Stimulated activated CD8-positive, alpha-beta memory T cell treated with anti-CD3 and anti-CD28 coated beads, Interleukin-4, amount 100 ng/mL, for 24 hours (primary cell): ENCODE results near the gene STK39.

Experiments used
- DNase-seq: peaks from one replicate; pipeline ENCODE4 v3.0.0-alpha.2; 2020; ENCODE audit warnings: low read depth

The STK39 gene

DNA sequence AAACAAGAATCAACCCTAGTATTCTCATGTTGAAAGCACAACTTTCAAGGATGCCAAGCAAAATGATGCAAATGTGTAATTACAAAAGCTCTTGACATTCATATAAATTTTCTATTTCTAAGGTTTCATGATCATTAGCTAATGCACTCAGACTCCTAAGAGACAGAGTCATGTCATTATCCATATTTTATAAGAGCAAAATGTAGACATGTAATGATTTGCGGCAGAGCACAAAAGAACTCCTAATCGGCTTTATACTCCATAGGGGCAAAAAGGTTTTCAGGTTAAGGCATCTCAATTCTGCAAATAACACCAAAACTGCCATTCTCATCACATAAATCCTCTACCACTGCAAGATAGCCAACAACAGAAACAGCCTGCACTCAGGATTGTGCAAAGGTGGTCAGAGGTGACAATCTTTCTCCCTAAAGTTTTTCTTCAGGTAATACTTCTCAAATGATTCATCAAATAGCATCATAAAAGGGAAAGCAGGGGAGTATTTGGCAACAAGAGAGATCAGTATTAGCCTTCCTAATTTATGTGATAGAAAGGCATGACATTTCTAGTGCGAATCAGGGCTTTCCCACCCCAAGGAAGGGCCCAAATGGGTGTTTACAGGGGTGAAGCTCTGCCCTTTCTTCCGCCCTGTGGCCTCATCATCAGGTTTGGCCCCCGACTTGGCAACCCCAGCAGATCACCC, 64.7 kb downstream of the STK39 start:
- DNase-seq: no peak

DNA sequence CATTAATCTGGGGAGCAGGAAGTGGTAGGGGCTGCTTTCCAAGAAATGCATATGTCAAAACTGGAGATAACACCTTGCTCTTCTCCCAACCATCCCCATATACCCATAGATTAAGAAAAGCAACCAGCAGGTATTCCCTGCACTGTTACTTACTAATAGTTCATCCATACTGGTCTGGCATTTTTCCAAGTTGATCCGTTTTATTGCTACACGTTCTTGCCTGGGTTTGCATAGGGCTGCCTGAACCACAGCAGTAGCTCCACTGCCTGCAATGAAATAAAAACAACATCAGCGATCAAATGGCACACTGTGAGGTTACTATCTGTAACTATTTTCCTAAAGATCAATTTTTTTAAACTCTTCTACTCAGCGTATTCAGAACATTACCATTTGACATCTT, 65.6 kb downstream of the STK39 start:
- DNase-seq: no peak

DNA sequence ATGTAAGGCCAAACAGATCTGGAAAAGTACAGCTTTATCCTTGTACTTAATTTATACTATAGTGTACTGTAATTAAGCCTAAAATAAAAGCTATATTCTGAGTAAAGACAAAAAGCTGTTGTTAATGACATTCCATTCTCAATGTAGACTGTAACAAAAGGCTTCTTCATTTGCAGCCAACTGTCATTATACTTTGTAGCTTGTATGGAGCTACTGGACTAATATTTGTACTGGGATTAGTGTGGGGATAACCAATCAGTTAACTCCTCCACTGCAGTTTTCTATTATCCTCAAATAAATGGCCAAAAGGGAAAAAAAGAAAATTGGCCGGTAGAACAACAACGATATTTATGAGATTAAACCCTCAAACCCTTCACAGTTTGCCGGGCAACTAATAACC, 66.5 kb downstream of the STK39 start:
- DNase-seq: no peak

DNA sequence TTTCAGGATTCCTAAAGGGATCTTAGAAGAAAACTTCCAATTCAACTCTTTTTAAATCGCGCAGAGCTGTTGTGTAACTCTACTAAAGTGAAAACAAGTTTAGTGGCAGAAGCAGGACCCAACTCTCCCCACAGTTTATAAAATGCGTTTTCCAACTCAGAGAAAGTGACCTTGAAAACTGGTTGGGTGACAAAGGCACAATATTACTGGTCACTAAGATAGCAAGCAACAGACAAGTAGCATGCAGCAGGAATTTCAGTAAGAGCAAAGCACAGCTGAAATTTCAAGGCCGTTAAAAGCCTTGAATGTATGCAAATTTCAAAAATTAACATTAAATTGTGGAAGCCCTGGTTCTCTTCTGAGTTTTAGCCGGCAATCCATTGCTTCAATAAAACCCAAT, 66.9 kb downstream of the STK39 start:
- no peak for DNase-seq

DNA sequence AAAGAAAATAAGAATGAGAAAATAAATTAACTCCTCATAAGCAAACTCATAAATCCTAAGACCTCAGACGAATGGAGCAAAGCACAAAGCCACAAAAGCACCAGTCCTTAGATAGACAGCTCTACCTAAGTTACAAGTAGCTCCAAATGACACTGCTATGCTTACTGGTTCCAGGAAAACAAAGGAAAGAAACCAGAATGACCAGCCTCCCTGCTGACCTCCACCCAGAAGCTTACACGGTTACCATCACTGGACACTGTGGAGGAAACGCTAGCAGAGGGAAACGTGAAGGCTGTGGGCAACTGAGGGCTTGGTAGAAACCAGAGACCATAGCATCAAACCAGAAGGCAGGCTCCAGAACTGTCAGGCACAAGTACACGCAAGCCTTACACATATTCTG, 67.8 kb downstream of the STK39 start:
- DNase-seq: no peak

DNA sequence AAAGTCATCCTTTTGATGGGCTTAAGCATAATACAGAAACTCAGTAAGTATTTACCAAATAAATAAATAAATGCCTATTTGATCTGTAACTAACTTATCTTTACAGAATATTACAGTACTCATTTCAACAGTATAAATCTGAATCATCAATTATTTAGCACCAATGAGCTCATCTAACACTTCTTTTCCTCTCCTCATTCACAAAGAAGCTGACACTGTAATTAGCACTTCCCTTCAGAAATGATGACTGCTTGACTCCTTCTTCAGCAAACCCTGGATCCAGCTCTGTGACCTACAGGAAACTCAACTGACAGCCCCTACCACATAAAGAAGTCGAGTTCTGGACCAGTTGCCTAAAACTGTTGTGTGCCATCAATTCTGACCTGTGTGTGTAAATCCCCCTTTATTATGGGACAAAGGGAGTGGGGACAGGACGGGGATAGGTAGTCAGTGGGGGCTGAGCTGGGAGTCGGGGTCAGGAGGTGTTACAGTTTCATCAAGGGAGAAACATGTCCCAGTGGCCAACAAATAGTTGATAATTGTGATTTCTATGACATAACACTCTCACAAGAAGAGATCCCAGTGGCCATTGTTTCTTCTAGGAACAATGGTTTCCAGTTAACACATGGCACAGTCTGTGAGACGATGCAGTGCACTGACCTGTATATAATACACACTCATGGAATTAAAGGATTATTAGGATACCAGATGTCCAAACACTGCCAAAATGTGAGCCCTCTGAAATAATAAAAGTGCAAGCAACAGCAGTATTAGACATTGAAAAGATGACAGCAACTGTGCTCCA, 68.7 kb downstream of the STK39 start:
- no peak for DNase-seq

DNA sequence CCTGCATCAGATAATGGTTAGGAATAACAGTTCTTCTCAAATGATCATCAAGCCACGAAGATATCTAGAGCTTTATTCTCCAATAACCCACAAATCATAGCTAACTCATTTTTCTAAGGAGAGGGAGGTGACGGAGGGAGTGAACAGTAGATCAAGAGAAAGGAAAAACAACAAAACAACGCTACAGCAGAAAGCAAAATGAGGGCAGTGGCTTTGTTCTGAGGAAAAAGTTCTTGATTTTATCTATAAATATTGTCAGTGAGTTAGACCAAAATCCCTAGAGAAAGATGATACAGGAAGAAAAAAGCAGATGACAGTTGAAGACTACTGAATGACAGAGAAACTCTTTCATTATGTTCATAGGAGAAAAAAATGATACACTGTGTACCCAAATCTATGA, 71.0 kb downstream of the STK39 start:
- no peak for DNase-seq

DNA sequence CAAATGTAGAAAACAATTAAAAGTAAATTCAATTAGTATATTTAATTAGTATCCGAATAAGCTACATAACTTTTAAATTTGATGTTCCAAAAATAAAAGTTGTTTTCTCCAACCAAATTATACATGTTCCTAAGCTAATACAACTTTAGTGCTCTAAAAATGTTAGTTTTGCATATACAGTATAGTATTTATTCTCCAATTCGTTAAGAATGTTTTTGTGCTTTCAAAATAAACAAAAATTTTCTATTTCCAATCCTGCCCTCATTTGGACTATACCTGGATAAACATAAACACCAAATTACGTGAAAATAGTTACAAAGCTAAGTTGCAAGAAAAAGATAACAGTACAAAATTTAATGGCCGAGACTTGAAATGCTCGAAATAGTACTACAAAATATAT, 71.9 kb downstream of the STK39 start:
- DNase-seq: no peak

DNA sequence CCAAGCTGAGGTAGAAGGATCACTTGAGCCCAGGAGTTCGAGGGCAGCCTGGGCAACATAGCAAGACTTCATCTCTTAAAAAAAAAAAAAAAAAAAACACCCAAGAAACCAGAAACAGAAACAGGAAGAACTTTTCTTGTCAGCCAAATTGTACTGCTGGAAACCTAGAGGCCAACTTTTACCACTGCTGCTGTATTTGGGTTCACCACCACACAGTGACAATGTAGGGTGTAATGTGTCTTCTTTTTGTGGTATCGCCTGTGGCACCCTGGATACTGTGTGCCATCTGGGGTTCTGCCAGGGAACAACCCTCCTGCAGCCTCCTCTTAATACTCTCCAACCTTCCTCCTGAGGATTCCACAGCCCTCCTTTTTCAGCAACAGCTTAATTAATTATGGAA, 72.6 kb downstream of the STK39 start:
- no peak for DNase-seq

DNA sequence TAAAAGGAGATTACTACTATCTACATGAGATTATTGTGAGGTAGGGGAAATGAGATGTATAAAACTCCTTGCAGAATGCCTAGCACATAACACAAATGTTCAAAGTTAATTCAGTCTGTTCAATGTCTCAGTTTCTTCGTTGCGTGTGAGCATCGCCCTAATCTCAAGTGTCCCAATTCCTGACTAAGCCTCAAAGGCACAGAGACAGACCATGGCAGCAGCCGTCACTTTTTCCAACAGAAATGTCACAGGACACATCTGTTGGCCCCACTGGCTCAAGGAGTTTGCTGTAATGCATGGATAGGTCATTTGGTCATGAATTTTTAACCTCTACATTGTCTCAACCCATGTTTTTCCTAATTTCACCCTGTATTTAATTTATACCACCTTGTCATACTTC, 75.3 kb downstream of the STK39 start:
- no peak for DNase-seq

DNA sequence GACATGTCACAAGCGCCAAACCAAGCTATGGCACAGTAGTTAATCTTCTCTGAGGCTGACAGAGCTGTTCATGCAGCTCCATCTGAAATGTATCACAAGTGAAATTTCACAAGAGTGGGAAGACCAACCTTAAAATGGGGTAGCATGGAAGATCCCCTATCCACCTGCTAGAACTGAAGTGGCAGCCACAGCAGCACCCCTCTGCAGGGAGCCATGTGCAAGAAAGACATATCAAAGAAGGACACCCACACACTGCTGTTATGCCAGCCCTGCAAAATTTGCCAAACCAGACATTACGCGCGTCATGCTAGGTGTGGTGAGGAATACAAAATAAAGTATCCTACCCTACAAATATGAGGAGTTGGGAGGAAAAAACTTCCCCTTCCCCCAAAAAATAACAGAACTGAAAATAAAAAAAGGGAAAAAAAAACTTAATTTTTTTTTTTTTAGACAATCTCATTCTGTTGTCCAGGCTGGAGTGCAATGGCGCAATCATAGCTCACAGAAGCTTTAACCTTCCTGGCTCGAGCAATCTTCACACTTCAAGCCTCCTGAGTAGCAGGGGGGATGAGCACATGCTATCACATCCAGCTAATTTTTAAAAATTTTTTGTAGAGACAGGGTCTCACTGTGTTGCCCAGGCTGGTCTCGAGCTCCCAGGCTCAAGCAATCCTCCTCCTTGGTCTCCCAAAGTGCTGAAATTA, 76.2 kb downstream of the STK39 start:
- no peak for DNase-seq

DNA sequence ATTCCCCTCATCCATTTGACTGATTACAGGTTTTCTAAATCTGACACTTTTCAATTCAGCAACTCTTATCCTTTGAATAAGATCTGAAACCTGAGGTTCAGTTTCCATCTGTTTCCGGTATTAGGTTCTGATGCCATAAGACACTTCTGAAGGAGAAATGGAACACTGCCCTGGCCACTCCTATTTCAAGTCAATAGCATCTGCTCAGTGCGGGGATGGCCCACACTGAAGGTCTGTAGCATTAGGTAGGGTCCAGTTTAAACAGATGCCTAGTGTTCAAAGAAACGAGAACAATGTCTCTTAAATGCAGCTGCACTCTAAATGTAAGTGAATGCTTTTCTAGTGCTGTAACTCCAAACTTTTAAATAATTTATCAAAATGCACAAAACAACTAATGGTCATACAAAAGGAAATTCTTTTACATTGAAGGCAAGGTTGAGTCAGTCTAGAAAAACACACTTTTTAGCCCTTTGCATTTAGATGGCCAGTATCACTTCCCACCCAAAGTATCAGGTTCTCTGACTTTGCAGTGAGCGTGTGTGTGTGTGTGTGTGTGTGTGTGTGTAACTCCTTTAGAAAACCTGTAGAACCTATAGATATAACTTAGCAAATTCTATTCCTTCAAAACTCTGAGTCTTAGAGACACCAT, 78.2 kb downstream of the STK39 start:
- no peak for DNase-seq

DNA sequence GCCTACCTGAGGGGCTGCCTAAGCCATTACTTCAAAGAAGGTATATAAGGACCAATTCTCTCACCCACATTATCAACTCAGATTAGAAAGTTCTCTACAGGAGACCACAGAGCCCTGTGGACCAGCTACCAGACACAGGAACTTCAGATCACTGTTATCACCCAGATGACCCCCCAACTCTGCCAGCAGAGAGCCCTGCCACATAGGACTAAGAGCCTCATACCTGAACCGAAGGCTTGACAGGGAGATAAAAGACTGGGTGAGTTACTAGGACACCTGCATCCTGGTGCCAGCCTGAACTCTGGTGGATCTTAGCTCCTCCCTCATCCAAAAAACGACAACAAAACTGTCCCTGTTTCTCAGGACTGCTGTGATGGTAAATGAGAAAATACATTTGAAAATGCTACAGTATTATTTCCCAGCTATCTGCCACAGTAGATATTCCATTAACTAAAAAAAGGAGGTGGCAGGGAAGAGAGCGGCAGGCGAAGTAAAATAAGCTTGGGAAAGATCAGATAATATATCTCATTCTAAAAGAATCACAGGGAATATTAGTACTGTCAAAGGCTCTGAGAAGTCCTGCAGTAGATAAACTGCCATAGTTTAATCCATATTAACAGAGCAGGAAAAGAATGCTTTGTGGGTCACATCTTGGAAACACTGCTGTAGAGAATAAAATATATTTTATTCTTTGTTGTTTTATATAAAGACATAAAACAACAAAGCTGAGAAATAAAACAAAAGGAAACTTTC, 79.7 kb downstream of the STK39 start:
- no peak for DNase-seq

DNA sequence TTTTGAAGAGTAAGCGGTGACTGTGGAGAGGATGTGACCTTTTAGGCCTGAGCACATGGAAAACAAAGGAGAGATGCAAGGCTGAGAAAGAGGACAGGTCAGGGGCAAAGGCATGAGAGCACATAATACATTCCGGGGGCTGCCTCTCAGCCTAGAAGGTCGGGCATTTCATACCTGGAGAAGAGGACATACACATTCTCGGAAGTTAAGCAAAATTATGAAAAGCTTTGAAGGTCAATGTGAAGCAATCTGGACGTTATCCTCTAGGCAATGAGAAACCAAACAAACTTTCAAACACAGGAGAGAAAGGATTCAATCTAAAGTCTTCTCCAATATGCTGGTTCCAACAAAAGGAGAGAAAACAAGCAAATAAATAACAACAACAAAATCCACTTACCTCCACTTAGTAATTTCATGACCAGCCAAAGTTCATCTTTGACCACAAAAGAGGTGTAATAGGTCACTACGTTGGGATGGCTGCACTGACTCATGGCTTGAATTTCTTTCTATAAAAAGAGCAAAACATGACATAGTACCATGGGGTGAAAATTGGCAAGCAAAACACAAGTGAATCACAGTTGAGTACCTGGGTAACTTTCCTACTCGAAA, 80.4 kb downstream of the STK39 start:
- DNase-seq: no peak

DNA sequence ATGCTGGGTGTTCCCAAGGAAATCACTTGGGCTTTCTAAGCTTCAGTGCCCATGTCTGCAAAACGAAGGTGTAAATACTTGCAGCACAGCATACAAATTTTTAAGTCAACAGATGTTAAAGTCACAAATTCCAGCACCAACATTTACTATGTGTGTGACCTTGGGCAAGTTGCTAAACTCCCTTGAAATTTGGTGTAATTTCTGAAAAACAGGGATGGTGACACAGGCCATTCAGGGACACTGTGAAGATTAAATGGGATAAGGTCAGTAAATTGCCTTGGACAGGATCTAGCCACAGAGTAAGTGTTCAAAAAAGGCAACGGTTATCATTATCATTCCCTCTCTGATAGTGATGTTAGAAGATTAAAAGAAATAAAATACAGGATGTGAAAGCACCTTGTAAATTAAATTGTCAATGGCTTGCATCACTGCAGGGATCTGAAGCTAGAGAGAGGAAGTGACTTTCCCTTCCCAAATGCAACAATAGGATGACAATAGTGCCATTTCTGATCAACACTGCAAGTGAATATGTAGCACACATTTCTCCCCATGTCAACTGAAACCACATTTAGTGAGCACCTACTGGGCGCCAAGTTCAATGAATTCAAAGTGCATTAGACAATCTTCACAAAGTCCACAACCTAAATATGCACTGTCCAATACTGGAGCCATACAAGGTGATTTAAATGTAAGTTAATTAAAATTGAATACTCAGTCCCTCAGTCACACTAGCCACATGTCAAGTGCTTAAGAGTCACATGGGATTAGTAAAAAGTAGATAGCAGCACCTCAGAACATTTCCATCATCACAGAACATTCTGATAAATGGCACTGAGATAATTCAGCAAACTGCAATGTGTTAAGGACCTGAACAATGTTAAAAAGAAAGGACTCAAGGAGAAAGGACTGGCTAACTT, 81.2 kb downstream of the STK39 start:
- DNase-seq: no peak

DNA sequence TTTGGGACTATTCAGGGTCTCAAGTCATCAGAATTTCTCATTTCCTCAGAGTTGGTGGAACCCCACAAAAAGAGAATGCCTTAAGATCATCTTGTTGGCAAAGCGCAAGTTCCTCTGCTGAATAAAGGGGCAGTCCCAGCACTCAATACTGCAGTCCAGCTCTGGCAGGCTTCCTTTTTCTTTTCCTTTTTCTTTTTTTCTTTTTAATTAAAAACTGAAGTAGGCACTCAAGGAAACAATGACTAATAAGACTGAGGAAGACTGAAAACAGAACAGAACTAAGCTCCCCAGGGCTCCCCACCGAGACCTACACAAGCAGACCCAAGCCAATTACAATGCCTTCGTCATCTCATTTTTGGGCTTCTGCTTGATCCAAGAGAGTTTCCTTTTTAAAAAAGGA, 82.0 kb downstream of the STK39 start:
- DNase-seq: no peak

DNA sequence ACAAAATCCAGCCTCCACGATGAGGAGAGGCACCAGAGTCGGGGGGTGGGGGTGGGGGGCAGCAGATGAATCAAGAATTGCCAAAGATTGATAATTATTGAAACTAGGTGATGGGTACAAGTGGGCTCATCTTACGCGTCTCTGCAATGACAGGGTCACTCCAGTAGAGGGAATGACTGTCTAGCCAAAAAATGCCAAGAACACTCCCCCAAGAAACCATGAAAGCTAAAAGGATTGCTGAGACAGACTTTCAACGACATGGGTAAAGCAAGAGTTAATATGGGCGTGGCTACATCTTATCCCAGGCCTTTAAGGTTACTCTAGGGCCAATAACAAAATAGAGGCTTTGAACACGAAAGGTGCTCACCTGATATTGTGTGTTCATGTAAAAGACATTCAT, 86.5 kb downstream of the STK39 start:
- DNase-seq: no peak

DNA sequence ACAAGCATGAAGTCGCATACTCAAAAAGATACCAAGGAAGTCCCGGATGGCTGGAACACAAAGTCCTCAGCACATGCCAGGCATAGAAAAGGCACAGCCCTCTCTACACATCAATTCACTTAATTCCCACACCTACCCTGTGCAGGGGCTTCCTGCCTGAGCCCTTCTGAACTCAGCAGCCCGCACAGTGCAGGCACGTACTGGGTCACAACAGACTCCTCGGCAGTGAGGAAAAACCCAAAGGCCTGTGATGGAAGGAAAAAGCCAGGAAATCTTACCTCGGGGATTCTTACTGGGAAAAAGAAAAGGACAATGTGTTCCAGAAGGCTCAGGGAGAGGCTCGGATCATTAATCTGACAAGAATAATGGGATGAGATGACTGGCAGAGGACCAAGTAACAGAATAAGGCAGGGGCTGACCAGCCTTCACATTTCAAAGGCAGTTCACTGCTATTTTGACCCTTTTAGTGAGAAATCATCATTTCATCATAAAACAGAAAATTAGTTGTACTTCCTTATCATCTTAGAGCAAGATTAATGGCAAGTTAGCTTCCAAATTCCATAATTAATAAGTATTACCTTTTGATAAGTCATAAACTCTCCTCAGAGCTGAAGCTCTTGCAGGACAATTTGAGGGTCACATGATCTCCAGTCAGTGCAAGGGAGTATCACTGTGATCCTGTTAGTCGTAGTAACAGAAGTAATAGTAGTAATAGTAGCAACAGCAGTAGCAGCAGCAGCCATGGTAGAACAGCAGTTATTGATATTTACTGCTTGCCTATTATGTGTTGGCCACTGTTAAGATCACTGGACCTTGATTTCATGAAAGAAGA, 87.4 kb downstream of the STK39 start:
- DNase-seq: no peak

DNA sequence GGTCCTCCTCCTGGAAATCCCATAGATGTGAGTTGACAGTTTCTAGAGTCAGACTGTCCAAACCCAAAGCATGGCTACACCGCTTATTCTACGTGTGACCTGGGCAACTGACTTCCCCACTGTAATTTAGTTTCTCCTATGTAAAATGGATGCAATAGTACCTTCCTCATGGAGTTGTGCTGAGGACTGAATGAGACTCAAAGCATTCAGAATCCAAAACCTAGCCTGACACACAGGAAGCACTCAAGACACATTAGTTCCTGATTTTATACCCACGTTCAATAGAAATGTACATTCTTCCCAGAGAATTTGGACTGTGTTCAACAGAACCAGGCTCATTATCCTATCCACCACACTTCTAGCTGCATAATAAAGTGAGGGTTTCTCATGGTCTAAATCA, 88.8 kb downstream of the STK39 start:
- no peak for DNase-seq

DNA sequence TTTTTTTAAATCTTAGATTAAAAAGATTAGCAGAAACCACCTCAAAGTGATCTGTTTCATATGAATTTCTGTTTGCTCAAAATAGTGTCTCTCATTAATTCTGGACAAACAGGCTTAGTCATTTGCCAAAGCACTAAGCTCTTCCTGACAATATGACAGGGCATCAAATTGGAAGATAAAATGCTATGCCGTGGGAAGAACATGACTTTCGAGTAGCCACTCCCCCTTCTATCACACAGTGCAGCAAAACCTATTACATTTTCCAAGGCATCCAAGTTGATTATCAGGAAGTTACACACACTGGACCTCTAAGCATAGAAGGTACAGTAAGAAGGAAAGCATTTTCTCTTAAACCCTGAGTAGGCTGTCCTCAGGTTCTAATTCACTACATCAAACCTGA, 89.5 kb downstream of the STK39 start:
- DNase-seq: no peak
